K562 (cell line): Measurements from ENCODE around the gene FN1. TPM values are rescaled to one million over a fixed set of nuclear protein-coding genes. Genes with fewer than 3 reads are reported as not detected.

Source experiments
- ARID1B ChIP-seq: fragments of 450-650 bp; IDR thresholded peaks from 2 replicates; pipeline ENCODE4 v1.6.1; 2016; ENCODE audit warnings: antibody characterized with exemption, mild to moderate bottlenecking, inconsistent platforms
- CBFB ChIP-seq: sonication (generic); formaldehyde crosslinking; IDR thresholded peaks from 2 replicates; pipeline ENCODE4 v1.4.0; 2020; ENCODE audit warnings: mild to moderate bottlenecking, missing genetic modification reagents
- CTBP1 ChIP-seq: fragments of 450-650 bp; IDR thresholded peaks from 2 replicates; pipeline ENCODE4 v1.6.1; 2016; ENCODE audit warnings: borderline replicate concordance
- HEY1 ChIP-seq: fragments of 250-450 bp; sonication (Bioruptor Pico); IDR thresholded peaks from 2 replicates; pipeline ENCODE4 v1.5.0; 2020; ENCODE audit warnings: mild to moderate bottlenecking, moderate library complexity, borderline replicate concordance
- NBN ChIP-seq: fragments of 450-650 bp; IDR thresholded peaks from 2 replicates; pipeline ENCODE4 v1.6.1; 2016; ENCODE audit warnings: low read depth, mild to moderate bottlenecking
- RFX1 ChIP-seq: fragments of 450-650 bp; IDR thresholded peaks from 2 replicates; pipeline ENCODE4 v1.6.1; 2016; ENCODE audit warnings: mild to moderate bottlenecking, moderate library complexity
- SMAD4 ChIP-seq: fragments of 250-450 bp; sonication (Bioruptor Pico); conservative IDR thresholded peaks from 2 replicates; pipeline ENCODE4 v1.8.0; 2021; ENCODE audit warnings: inconsistent platforms, mild to moderate bottlenecking, moderate library complexity
- SREBF1 ChIP-seq: fragments of 150-350 bp; IDR thresholded peaks from 2 replicates; pipeline ENCODE4 v1.6.1; 2014; ENCODE audit warnings: antibody characterized with exemption, low read depth, low read length, borderline replicate concordance
- XRCC3 ChIP-seq: fragments of 450-650 bp; IDR thresholded peaks from 2 replicates; pipeline ENCODE4 v1.6.1; 2017; ENCODE audit warnings: mild to moderate bottlenecking, moderate library complexity
- ZNF592 ChIP-seq: fragments of 450-650 bp; IDR thresholded peaks from 2 replicates; pipeline ENCODE4 v1.6.1; 2017; ENCODE audit warnings: antibody characterized with exemption, mild to moderate bottlenecking
- polyA plus RNA-seq, 8 experiments: library from polyadenylated mRNA; depleted of rRNA in 4 of 8; stranded (reverse) in 5 of 8; unstranded in 3 of 8; fragments of >200 nt; fragmentation: Nextera tagmentation in 2 of 8; fragmentation: Illumina TruSeq in 1 of 8; extraction: Ambion mirVana in 2 of 8; extraction: Trizol in 1 of 8; gene quantifications; 2 replicates each; pipeline versions ENCODE4 v1.2.1 to v1.2.3, GENCODE V29; 2011 to 2014; ENCODE audit warnings: inconsistent platforms in 1 of 8, missing spikeins in 1 of 8
- total RNA-seq, 7 experiments: library from RNA; depleted of rRNA in 6 of 7; stranded (reverse); fragments of >200 nt in 6 of 7; fragmentation: Illumina TruSeq in 2 of 7; extraction: Trizol in 2 of 7; gene quantifications; 2 replicates each; pipeline versions ENCODE4 v1.2.1 to v1.2.3, GENCODE V29; 2011 to 2021; ENCODE audit warnings: low replicate concordance in 1 of 7

The FN1 gene
- total and polyA plus RNA-seq, 9 of the 15 experiments (the other 6 are each of a cell fraction or from before 2014, with no cell fraction given): 7.4 to 19.1 (median 11.2) TPM

DNA sequence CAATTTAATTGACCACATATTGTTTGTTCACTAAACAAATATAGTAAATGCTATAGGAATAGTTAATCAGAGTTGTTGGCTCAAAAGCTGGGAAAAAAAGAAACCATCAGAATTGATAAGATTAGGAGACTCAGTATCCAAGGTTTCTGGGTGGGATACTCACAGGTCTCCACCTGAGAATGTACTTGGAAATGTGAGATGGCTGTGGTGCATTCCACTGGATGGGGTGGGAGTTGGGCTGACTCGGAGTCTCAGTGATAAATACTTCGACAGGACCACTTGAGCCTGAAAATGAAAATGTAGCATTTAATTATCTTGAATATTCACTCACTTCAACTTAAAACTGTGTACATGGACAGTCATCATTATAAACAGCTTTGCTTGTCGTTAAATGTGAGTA is 21.2 kb downstream of the FN1 start (continued):
- no peak for TF ChIP-seq HEY1 (CRISPR knock-in tag)
- no peak for TF ChIP-seq ZNF592
- TF ChIP-seq RFX1: no peak
- no peak for TF ChIP-seq SMAD4 (CRISPR knock-in tag)
- TF ChIP-seq CBFB (CRISPR knock-in tag): no peak
- no peak for TF ChIP-seq SREBF1
- no peak for TF ChIP-seq CTBP1
- TF ChIP-seq NBN: no peak
- TF ChIP-seq ARID1B: no peak
- TF ChIP-seq XRCC3: no peak
